ENCODE data around the gene KLF8.

Gene KLF8

DNA sequence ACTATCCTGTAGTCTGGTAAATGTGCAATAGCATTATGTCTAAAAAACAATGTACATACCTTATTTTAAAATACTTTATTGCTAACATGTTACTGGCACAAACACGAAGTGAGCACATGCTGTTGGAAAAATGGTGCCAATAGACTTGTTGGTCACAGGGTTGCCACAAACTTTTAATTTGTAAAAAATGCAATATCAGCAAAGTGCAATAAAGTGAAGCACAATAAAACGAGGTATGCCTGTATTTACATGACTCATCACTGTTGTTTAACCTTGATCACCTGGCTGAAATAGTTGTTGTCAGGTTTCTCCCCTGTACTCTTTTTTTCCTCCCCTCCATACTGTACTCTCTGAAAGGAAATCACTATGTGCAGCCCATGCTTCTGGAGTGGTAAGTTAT, 56.5 kb downstream of the KLF8 start:
- POLR2A ChIA-PET (ENCODE audit: low non-redundant PET) = no interaction called here
- no peak for DNase-seq (ENCODE audit: low spot score)
- CTCF ChIA-PET = no interaction called here
- no peak overlapping the region for H3K27ac ChIP-seq
- TF ChIP-seq, protein P1, sequence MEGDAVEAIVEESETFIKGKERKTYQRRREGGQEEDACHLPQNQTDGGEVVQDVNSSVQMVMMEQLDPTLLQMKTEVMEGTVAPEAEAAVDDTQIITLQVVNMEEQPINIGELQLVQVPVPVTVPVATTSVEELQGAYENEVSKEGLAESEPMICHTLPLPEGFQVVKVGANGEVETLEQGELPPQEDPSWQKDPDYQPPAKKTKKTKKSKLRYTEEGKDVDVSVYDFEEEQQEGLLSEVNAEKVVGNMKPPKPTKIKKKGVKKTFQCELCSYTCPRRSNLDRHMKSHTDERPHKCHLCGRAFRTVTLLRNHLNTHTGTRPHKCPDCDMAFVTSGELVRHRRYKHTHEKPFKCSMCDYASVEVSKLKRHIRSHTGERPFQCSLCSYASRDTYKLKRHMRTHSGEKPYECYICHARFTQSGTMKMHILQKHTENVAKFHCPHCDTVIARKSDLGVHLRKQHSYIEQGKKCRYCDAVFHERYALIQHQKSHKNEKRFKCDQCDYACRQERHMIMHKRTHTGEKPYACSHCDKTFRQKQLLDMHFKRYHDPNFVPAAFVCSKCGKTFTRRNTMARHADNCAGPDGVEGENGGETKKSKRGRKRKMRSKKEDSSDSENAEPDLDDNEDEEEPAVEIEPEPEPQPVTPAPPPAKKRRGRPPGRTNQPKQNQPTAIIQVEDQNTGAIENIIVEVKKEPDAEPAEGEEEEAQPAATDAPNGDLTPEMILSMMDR (conservative IDR thresholded peaks at IDR 0.05; ENCODE audit: low read depth) = no peak

DNA sequence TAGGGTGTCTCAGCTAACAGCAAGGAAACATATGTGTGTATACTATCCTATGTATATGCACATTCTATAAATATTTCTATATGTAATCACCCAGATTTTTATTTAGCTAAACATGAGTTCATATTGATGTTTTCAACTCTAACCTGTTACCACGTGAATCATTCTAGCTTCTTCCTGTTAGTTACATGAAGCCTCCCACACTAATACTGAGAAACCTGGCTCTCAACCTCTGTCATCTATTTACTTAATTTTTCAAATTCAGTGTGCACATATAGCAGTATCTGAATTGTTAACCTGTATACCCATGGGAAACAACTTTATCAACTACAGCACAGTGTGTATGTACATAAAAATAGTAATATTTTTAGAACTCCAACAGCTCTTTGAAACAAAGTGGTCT, 57.3 kb downstream of the KLF8 start:
- ChIA-PET CTCF (no interaction called here), POLR2A (ENCODE audit: low non-redundant PET) (no interaction called here)
- no peak for DNase-seq (ENCODE audit: low spot score)
- TF ChIP-seq, protein P1 (conservative IDR thresholded peaks at IDR 0.05; ENCODE audit: low read depth) = no peak
- no peak overlapping the region for H3K27ac ChIP-seq

DNA sequence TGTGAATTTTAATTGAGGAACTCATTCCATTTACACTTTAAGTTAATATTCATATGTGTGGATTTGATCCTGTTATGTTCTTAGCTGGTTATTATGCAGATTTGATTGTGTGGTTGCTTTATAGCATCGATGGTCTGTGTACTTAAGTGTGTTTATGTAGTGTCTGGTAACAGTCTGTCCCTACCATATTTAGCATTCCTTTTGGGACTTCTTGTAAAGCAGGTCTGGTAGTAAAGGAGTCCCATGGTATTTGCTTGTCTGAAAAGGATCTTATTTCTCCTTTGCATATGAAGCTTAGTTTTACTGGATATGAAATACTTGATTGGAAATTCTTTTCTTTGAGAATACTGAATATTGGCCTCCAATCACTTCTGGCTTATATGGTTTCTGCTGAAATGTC, 76.6 kb downstream of the KLF8 start:
- DNase-seq (ENCODE audit: low spot score) = no peak
- ChIA-PET CTCF (no interaction called here), POLR2A (ENCODE audit: low non-redundant PET) (no interaction called here)
- no peak overlapping the region for H3K27ac ChIP-seq
- TF ChIP-seq, protein P1 (conservative IDR thresholded peaks at IDR 0.05; ENCODE audit: low read depth) = no peak

DNA sequence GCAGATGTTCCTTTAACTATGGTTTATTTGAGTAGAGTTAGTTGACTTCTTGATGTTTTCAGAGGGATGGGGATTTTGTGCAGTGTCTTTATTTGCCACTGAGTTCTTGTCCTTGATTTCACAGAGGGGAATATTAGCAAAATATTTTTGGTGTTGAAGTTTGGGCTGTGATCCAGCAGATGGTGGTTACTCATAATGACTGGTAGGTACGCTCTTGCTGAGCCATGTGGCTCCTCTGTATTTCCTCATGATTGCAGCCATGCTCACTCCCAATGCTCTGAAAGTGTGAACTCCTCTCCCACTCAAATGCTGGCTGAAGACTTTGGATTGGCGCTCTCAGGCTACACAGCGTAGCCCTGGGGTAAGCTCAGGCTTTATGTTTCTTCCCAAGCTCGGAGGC, 77.7 kb downstream of the KLF8 start:
- POLR2A ChIA-PET (ENCODE audit: low non-redundant PET) = no interaction called here
- TF ChIP-seq, protein P1 (conservative IDR thresholded peaks at IDR 0.05; ENCODE audit: low read depth) = no peak
- CTCF ChIA-PET = no interaction called here
- H3K27ac ChIP-seq = no peak overlapping the region
- no peak for DNase-seq (ENCODE audit: low spot score)

DNA sequence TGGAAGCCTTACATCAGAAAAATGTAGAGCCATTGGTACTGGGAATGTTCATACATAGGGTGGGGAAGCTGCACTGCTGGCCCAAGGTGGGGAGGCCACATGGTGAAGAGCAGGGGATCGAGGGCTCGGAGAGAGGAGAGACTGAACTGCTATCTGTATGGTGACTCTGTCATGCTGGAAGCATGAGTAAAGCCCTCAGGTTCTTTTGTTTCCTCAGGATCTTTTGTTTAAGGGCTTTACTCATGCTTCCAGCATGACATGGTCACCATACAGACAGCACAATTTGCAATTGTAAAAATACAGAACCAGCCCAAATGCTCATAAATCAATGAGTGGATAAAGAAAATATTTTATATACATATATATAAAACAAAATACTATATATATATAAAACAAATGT, 78.4 kb downstream of the KLF8 start:
- ChIA-PET CTCF (no interaction called here), POLR2A (ENCODE audit: low non-redundant PET) (no interaction called here)

DNA sequence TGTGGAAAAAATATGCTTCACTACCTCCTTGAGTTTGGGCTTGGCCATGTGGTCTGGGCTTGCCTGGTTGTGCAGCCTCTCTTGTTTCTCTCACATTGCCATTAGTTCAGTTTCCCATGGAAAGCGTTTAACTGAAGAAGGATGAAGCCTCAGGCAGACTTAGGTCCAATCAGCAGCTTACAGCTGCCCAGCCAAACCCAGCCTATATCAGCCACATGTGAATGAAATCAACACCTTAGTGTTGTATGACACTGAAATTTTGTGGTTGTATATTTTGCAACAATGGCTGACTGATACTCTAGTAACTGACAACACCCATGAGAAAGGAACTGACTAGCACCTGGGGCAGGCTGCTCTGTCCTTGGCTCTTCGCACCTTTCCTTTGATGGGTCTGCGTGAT, 81.2 kb downstream of the KLF8 start:
- CTCF ChIA-PET = no interaction called here
- TF ChIP-seq, protein P1 (conservative IDR thresholded peaks at IDR 0.05; ENCODE audit: low read depth) = no peak
- H3K27ac ChIP-seq = no peak overlapping the region
- no peak for DNase-seq (ENCODE audit: low spot score)
- POLR2A ChIA-PET (ENCODE audit: low non-redundant PET) = no interaction called here

More for the DNA sequence above, 78.4 kb downstream of the KLF8 start:
- DNase-seq (ENCODE audit: low spot score) = no peak
- TF ChIP-seq, protein P1 (conservative IDR thresholded peaks at IDR 0.05; ENCODE audit: low read depth) = no peak
- no peak overlapping the region for H3K27ac ChIP-seq

DNA sequence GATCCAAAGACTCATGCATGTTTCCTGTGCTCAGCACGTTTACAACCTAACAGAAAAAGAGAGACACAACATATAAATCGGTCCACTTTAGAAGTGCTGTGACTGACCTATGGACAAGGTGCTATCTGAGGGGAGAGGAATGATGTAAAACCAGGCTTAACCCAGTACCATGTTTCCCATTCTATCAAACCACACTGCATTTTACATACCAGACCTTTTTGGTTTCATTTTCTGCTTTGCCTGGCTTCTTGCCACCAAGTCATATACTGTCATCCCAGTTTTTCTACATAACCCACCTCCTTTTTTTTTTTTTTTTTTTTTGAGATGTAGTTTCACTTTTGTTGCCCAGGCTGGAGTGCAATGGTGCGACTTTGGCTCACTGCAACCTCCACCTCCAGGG, 82.2 kb downstream of the KLF8 start:
- ChIA-PET POLR2A (ENCODE audit: low non-redundant PET) (no interaction called here), CTCF (no interaction called here)
- no peak for DNase-seq (ENCODE audit: low spot score)
- TF ChIP-seq, protein P1 (conservative IDR thresholded peaks at IDR 0.05; ENCODE audit: low read depth) = no peak
- no peak overlapping the region for H3K27ac ChIP-seq

Measured in RWPE1 (cell line).